Panc1 (cell line): ENCODE results near the gene FABP7. TPM values are rescaled to one million over a fixed set of nuclear protein-coding genes. Genes with fewer than 3 reads are reported as not detected.

Experiments used
- ATAC-seq: fragments of 200-7000 bp; cut with Tn5 transposase; 2 replicates; pipeline ENCODE4 v1.9.1; 2020; ENCODE audit warnings: mild to moderate bottlenecking, moderate library complexity
- BruUV-seq: library from RNA; stranded (reverse); fragments of 400-500 nt; replicated peaks from 2 replicates; lab custom pipeline; 2021; lab: Mats Ljungman, UMichigan
- CTCF ChIA-PET: fragments of 300-600 bp; sonication (Branson Sonifier 250); formaldehyde crosslinking; loops from one replicate; lab custom pipeline; 2022; ENCODE audit warnings: antibody characterized with exemption; lab: Charles Lee
- POLR2A ChIA-PET: fragments of 300-600 bp; sonication (Branson Sonifier 250); formaldehyde crosslinking; loops from one replicate; lab custom pipeline; 2022; ENCODE audit warnings: antibody characterized with exemption; lab: Charles Lee
- DNase-seq: peaks from one replicate; pipeline ENCODE4 v3.0.0-alpha.2; 2010; ENCODE audit warnings: low read depth, low spot score
- H3K27ac ChIP-seq: 2 replicates; pipeline ENCODE4 v1.5.1; 2011; ENCODE audit warnings: mild to moderate bottlenecking, low read length, inconsistent platforms
- H3K27me3 ChIP-seq: fragments of 200-500 bp; sonication (Bioruptor generic); 2 replicates; pipeline ENCODE4 v1.6.0; 2014; ENCODE audit warnings: low read length, inconsistent platforms; ENCODE audit not compliant: control insufficient read depth, insufficient read depth
- H3K36me3 ChIP-seq: fragments of 200-500 bp; sonication (Bioruptor generic); 2 replicates; pipeline ENCODE4 v1.5.1; 2014; ENCODE audit warnings: inconsistent platforms, mild to moderate bottlenecking, low read length, moderate library complexity; ENCODE audit not compliant: control insufficient read depth, insufficient read depth
- H3K4me1 ChIP-seq: 2 replicates; pipeline ENCODE4 v1.5.1; 2011; ENCODE audit warnings: inconsistent platforms, mild to moderate bottlenecking, low read length, moderate library complexity; ENCODE audit not compliant: control insufficient read depth, insufficient read depth
- H3K4me3 ChIP-seq, 2 experiments: 2 replicates each; pipeline ENCODE4 v1.5.1; 2011 to 2012; ENCODE audit warnings: low read depth in 2 of 2, low read length in 2 of 2, mild to moderate bottlenecking in 2 of 2, inconsistent platforms in 1 of 2, moderate library complexity in 1 of 2
- H3K9me3 ChIP-seq: fragments of 200-500 bp; sonication (Bioruptor generic); 2 replicates; pipeline ENCODE4 v1.5.1; 2014; ENCODE audit warnings: low read depth, mild to moderate bottlenecking, inconsistent platforms, low read length, moderate library complexity; ENCODE audit not compliant: control insufficient read depth, insufficient read depth
- POLR2AphosphoS5 ChIP-seq: IDR thresholded peaks from 2 replicates; pipeline ENCODE4 v1.6.1; 2012; ENCODE audit warnings: mild to moderate bottlenecking, low read depth, low read length, moderate library complexity
- SIN3A ChIP-seq: IDR thresholded peaks from 2 replicates; pipeline ENCODE4 v1.6.1; 2012; ENCODE audit warnings: low read depth, mild to moderate bottlenecking, low read length, moderate library complexity, borderline replicate concordance; ENCODE audit not compliant: insufficient read depth
- TCF7L2 ChIP-seq: IDR thresholded peaks from 2 replicates; pipeline ENCODE4 v1.6.1; 2011; ENCODE audit warnings: mild to moderate bottlenecking, low read depth, low read length, inconsistent platforms
- in situ Hi-C: cut with HindIII; loops from 2 replicates; pipeline ENCODE4 v1.10.0; 2016; ENCODE audit warnings: low sequenced_read_pairs, low pct_unique_long_range_greater_than_20kb
- intact Hi-C: fragments of 100-400 bp; cut with micrococcal nuclease; formaldehyde crosslinking; loops from one replicate; pipeline ENCODE4 v1.10.0; 2022; ENCODE audit not compliant: unreplicated experiment
- total RNA-seq: library from RNA; stranded (reverse); gene quantifications from one replicate; pipeline ENCODE4 v1.2.1, GENCODE V29; 2021; ENCODE audit not compliant: unreplicated experiment
- TF ChIP-seq, protein P1 (sequence below), 2 experiments: IDR thresholded peaks; 2 replicates each; pipeline ENCODE4 v1.6.1; 2011 to 2012; ENCODE audit warnings: low read depth in 2 of 2, control low read depth in 1 of 2, low read length in 1 of 2, mild to moderate bottlenecking in 1 of 2, moderate library complexity in 1 of 2; ENCODE audit not compliant: insufficient read depth in 1 of 2
- TF ChIP-seq, protein P2 (sequence below): fragments of 450-650 bp; IDR thresholded peaks from 2 replicates; pipeline ENCODE4 v1.5.1; 2017; ENCODE audit warnings: mild to moderate bottlenecking

FABP7 gene
- total RNA-seq, 1 experiment from 2014 or later = not detected

GRCh38 chr6:122753000-122753687 lies 26.4 kb upstream of the FABP7 start:
- in situ Hi-C loops = no loop called here
- TF ChIP-seq, protein P1, sequence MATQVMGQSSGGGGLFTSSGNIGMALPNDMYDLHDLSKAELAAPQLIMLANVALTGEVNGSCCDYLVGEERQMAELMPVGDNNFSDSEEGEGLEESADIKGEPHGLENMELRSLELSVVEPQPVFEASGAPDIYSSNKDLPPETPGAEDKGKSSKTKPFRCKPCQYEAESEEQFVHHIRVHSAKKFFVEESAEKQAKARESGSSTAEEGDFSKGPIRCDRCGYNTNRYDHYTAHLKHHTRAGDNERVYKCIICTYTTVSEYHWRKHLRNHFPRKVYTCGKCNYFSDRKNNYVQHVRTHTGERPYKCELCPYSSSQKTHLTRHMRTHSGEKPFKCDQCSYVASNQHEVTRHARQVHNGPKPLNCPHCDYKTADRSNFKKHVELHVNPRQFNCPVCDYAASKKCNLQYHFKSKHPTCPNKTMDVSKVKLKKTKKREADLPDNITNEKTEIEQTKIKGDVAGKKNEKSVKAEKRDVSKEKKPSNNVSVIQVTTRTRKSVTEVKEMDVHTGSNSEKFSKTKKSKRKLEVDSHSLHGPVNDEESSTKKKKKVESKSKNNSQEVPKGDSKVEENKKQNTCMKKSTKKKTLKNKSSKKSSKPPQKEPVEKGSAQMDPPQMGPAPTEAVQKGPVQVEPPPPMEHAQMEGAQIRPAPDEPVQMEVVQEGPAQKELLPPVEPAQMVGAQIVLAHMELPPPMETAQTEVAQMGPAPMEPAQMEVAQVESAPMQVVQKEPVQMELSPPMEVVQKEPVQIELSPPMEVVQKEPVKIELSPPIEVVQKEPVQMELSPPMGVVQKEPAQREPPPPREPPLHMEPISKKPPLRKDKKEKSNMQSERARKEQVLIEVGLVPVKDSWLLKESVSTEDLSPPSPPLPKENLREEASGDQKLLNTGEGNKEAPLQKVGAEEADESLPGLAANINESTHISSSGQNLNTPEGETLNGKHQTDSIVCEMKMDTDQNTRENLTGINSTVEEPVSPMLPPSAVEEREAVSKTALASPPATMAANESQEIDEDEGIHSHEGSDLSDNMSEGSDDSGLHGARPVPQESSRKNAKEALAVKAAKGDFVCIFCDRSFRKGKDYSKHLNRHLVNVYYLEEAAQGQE (IDR thresholded peaks at IDR 0.05; ENCODE audit: insufficient read depth in 1 of 2, low read depth in 2 of 2, low read length in 1 of 2) = no peak
- no peak for TF ChIP-seq SIN3A
- TF ChIP-seq POLR2AphosphoS5 = no peak
- TF ChIP-seq, protein P2, sequence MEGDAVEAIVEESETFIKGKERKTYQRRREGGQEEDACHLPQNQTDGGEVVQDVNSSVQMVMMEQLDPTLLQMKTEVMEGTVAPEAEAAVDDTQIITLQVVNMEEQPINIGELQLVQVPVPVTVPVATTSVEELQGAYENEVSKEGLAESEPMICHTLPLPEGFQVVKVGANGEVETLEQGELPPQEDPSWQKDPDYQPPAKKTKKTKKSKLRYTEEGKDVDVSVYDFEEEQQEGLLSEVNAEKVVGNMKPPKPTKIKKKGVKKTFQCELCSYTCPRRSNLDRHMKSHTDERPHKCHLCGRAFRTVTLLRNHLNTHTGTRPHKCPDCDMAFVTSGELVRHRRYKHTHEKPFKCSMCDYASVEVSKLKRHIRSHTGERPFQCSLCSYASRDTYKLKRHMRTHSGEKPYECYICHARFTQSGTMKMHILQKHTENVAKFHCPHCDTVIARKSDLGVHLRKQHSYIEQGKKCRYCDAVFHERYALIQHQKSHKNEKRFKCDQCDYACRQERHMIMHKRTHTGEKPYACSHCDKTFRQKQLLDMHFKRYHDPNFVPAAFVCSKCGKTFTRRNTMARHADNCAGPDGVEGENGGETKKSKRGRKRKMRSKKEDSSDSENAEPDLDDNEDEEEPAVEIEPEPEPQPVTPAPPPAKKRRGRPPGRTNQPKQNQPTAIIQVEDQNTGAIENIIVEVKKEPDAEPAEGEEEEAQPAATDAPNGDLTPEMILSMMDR = no peak
- no peak for TF ChIP-seq TCF7L2
- DNase-seq = no peak
- intact Hi-C loops = no loop called here
- BruUV-seq = no TSS peak
- CTCF ChIA-PET = no interaction called here
- ATAC-seq = no peak
- H3K4me1 ChIP-seq = no peaks in the 10 kb centered on the region
- H3K27me3 ChIP-seq = no peaks in the 10 kb centered on the region
- H3K9me3 ChIP-seq = no peaks in the 10 kb centered on the region
- H3K27ac ChIP-seq = no peak overlapping the region
- H3K4me3 ChIP-seq = peak overlapping the region in 1 of 2 experiments; percentile 17; a peak in 1 of 4 replicates
- POLR2A ChIA-PET = no interaction called here
- no peaks in the 10 kb centered on the region for H3K36me3 ChIP-seq

DNA sequence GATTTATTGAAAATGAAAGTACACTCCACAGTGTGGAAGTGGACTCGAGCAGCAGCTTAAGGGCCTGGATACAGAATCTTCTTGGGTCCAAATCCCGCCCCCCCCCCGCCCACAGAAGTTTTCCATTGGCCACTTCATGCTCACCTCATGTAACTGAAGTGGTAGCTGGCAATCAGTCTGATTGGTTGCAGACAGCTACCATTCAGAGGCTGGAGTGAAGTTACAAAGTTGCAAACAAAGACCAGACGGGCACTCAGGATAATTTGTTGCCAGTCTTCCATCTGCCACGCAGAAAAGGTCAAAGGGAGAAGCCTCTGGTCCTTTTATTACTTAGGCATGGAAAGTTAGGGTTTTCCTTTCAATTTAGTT lies 25.8 kb upstream of the FABP7 start:
- Histone ChIP-seq H3K27me3 (no peaks in the 10 kb centered on the region), H3K4me1 (no peaks in the 10 kb centered on the region), H3K4me3 (peak overlapping the region in 1 of 2 experiments; percentile 17; a peak in 2 of 4 replicates), H3K9me3 (no peaks in the 10 kb centered on the region), H3K27ac (no peak overlapping the region), H3K36me3 (no peaks in the 10 kb centered on the region)
- TF ChIP-seq SIN3A = no peak
- no peak for TF ChIP-seq TCF7L2
- no peak for TF ChIP-seq POLR2AphosphoS5
- TF ChIP-seq, protein P1 (IDR thresholded peaks at IDR 0.05; ENCODE audit: insufficient read depth in 1 of 2, low read depth in 2 of 2, low read length in 1 of 2) = no peak
- TF ChIP-seq, protein P2 = no peak
- POLR2A ChIA-PET = no interaction called here
- CTCF ChIA-PET = no interaction called here
- no TSS peak for BruUV-seq
- intact Hi-C loops (no loop called here), in situ Hi-C loops (no loop called here)
- DNase-seq (no peak), ATAC-seq (no peak)
